ENCODE results near the gene PHLDB2.
A peak's percentile ranks its signal among the peaks of the same experiment; 100 is the strongest.

PHLDB2 gene

DNA sequence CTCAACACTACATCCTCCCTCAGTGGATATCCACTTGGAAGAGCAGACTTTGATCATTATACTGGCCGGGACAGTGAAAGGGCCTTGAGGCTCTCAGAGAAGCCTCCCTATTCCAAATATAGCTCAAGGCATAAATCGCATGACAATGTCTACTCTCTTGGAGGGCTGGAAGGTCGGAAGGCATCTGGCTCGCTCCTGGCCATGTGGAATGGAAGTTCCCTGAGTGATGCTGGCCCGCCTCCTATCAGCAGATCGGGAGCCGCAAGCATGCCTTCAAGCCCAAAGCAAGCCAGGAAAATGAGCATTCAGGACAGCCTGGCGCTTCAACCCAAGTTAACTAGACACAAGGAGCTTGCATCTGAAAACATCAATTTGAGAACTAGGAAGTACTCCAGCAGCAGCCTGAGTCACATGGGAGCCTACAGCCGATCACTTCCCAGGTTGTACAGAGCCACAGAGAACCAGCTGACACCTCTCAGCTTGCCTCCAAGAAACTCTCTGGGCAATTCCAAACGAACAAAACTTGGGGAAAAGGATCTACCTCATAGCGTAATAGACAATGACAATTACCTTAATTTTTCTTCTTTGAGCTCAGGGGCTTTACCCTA, 25.4 kb downstream of the PHLDB2 start:
- no peak for DNase-seq (ENCODE audit: low spot score)

DNA sequence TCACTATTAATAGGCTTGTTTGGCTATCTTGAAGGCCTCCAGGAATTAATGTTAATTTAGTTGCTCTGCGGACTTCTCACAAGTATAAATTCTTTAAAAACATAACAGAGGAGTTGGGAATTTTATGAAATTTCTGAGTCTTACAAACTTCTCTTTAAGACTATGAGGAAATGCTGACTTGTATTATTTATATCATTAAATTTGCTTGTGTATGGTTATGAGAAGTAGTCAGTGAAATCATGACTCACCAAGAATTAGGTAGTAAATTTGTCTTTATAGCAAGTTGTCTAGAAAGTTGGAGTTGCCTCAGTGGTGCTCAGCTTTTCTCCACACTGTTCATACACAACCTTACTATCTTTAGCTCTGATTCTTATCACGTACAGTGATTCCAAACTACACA, 26.5 kb downstream of the PHLDB2 start:
- DNase-seq (ENCODE audit: low spot score) = no peak

DNA sequence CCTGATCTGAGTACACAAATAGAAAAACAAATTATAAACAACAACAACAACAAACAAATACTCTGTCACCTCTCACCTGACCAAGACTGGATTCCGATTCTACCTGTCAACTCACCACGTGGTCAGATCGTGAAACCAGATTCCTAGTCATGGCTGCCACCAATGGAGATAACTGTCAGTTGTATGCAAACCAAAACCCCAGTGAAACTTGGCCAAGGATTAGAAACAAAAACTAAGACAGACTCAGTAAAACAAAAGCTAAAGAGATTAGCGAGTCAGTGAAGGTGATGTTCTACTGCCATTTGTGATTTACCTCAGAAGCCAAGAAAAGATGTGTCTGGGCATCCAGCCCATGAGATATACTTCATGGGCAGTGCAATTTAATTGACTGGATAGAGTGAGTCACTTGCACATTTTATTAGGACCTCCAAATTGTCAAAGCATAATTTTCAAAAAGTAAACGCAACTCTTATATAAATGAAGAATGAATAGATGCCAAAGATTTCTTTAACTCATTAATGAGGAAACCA, 31.1 kb downstream of the PHLDB2 start:
- no peak for DNase-seq (ENCODE audit: low spot score)

DNA sequence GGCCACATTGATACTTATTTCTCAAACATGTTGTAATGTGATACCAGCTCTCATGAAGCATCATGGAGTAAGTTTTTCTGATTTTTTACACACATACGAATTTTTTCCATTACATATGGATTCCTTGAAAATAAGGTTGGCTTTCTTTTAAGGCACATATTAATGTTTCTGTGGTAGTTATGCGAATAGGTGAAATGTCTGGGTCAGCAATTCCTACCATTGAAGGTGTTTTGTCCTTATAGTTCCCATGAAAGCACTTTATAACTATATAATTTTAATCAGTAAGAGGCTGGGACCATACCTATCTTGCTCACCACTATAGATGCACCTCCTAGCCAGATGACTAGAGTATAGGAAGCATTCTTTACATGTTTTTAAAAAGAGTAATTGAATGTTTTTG, 33.0 kb downstream of the PHLDB2 start:
- DNase-seq (ENCODE audit: low spot score) = no peak

DNA sequence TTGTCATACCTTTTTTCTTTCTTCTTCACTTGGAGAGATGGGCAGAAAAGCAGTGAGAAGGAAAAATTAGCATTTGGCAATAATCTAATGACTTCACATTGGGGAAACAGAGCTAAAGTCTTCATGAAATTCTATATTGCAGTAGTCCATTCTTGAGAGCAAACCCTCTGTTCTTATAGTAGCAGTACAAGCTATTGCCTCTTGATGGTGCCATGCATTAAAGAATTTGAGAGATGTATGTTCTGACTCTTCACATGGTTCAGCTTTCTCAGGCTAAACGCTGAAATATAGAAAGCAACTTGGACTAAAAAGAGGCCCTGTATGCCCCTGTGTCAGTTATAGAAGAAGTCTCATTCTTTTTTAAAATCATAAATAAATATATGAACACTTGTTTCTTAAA, 36.0 kb downstream of the PHLDB2 start:
- DNase-seq (ENCODE audit: low spot score) = peak; percentile 35

DNA sequence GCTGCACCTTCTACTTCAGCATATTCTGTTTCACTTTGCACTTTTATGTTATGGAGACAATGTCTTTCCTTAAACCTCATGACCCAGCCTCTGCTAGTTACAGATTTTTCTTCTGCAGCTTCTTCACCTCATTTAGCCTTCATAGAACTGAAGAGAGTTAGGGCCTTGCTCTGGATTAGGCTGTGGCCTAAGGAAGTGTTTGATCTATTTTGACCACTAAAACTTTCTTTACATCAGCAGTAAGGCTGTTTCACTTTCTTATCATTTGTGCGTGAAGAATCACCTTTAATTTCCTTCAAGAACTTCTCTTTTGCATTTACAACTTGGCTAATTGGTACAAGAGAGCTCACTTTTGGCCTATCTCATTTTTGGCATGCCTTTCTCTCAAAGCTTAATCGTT, 40.9 kb downstream of the PHLDB2 start:
- DNase-seq (ENCODE audit: low spot score) = no peak

DNA sequence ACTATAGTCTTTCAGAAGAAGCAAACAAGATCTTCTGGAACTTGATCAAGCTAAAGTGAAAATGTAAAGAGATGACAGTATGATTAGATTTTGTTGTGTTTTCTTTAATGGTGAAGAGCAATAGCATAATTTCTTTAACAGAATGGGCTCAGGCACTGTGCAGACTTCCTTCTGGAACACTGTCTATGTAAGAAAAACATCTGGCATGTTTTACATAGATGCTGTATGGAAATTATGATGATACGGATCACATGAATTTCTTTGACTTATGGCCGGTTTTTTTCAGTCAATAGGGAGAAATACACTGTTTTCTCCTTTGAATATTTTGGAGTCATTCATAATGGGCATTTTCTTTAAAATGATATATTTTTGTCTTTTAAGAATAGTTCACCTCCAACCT, 42.6 kb downstream of the PHLDB2 start:
- DNase-seq (ENCODE audit: low spot score) = no peak

DNA sequence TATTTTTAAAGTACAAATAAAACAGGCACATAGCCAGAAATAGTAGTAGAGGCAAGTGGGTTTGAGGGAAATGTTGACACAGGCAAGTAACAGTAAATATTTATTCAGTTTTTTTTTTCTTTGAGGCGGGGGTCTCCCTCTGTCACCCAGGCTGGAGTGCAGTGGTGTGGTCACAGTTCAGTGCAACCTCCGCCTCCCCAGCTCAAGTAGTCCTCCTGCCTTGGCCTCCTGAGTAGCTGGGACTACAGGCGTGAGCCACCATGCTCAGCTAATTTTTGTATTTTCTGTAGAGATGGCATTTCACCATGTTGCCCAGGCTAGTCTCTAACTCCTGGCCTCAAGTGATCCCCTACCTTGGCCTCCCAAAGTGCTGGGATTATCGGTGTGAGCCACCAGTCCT, 43.5 kb downstream of the PHLDB2 start:
- DNase-seq (ENCODE audit: low spot score) = no peak

DNA sequence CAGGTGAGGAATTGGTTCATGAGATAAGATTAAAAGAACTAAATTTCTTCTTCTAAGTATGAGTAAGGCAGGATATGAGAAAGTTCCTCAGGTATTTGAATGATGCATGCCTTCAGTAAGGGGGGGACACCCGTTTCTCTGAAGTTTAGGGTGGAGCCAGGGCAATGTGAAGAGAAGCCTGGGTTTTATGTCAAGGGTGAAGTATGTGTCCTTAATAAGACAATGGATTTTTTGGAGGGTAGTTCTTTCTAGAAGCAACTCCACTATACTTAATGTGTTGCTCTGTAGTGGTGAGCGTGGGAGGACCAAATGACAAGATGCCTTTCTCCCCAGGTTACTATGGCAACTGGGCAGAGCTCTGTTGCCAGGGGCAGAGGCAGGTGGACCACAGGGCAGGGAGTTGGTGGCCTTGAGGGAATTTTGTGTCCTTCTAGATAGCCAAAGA, 44.0 kb downstream of the PHLDB2 start:
- DNase-seq (ENCODE audit: low spot score) = peak; percentile 86

DNA sequence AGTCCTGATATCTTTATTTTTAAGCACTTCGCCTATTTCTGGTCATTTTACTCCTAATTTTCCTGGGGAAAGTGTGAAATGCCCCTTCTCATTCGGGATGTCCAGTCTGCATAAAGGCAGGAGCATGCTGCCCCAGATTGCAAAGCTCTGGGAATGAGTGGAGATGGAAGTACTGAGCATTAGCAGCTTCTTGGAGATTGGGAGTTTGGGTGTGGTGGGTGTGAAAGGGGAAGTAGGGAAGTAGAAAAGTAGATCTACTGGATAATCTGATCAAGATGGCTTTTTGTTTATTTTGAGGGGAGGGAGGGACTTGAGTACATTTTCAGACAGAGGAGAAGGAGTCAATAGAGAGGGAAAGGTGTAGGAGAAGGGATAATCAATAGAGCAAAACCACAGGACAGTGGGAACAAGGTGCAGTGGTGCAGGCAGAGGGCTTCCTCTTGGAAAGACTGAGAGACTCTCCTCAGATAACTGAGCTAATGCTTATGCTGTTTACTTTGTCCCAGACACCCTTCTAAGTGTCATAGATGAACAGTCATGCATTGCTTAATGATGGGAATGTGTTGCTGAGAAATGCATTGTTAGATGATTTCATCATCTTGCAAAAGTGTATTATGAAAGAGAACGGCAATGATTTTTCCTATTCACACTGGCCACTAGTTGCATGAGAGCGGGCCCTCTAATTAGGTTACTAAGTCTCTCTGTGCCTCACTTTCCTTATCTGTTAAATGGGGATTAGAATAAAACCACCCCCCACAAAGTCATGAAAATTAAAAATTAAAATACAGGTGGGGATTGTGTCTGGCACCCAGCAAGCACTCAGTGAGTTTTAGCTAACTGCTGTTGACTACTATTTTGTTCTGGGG, 45.5 kb downstream of the PHLDB2 start:
- peak; percentile 69 for DNase-seq (ENCODE audit: low spot score)

DNA sequence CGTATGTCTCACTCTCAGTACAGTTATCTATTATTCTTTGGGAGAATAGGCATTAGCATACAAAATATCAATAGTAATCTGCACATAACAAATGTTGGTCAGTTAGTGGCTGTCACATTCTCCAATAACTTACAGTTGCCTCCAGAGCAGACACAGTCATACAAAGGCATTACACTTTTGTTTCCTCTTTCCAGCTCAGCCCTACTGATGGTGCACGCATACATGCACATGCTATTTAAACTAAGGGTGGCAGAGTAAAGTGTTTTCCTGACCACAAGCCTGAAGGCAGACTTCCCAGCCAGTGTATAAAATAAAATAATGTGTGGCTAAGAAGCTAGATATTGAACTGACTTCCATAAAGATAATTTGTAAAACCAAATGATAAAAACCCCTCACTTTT, 47.6 kb downstream of the PHLDB2 start:
- no peak for DNase-seq (ENCODE audit: low spot score)

DNA sequence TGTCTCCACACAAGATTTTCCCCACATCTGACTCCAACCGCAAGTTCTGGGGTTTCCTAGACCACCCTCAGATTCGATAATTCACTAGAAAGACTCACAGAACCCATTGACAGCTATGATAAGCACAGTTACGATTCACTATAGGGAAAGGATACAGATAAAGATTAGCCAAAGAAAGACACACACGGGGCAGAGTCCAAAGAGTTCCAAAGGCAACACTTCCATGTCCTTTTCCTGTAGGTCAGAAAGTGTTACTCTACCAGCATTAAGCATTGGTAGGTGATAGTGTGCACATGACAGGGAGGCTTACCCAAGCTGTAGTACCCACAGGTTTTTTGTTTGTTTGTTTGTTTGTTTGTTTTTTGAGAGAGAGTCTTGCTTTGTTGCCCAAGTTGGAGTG, 48.1 kb downstream of the PHLDB2 start:
- no peak for DNase-seq (ENCODE audit: low spot score)

DNA sequence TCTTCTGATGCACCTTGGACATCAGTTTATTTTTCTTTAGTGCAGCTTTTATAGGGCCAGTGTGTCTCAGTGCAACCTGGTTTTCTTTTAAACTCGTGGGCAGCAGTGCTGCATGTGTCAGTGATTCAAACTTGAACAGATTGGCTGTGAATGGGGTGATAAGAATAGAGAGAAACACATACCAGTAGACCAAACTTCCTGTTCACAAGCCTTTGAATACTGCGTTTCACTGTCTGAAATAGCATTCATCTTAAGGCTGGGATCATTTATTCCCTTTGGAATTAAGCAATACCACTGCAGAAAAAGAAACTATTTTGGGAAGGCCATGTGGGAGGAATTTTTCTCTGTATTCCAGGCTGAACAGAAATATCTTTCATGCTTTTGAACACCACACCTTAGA, 51.7 kb downstream of the PHLDB2 start:
- peak; percentile 25 for DNase-seq (ENCODE audit: low spot score)

DNA sequence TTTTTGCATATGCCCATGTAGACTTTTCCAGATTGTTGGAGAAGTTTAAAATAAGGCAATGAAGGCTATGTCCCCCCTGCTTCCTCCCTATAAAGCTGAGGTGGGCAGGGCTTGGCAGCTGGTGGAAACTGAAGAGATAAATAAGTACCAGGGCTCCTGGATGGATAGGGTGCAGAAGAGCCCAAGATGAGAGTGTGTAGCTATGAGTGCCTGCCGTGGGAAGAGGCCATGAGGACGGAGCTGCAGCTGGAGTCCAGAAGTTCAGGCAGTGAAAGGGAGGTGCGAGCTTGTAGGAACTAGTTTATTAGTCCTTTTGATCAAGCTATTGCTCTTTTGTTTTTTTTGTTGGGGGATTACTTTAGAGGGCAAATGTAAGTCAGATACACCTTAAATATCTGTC, 52.4 kb downstream of the PHLDB2 start:
- DNase-seq (ENCODE audit: low spot score) = no peak

DNA sequence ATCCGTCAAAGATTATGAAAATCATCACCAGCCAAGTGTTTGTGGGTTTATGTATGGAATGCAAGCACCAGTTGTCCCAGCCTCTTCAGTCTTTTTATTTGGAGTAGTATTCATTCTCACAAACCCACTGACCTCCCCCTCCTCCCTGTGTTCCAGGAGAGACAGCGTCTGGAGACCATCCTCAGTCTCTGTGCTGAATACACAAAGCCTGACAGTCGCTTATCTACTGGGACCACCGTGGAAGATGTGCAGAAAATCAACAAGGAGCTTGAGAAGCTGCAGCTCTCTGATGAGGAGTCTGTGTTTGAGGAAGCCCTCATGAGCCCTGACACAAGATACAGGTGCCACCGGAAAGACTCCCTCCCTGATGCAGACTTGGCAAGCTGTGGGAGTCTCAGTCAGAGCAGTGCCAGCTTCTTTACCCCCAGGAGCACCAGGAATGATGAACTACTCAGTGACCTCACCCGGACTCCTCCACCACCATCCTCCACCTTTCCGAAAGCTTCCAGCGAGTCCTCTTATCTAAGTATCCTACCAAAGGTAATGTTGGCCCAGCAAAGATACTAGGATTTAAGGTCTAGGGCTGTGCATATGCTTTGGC, 54.2 kb downstream of the PHLDB2 start:
- no peak for DNase-seq (ENCODE audit: low spot score)

DNA sequence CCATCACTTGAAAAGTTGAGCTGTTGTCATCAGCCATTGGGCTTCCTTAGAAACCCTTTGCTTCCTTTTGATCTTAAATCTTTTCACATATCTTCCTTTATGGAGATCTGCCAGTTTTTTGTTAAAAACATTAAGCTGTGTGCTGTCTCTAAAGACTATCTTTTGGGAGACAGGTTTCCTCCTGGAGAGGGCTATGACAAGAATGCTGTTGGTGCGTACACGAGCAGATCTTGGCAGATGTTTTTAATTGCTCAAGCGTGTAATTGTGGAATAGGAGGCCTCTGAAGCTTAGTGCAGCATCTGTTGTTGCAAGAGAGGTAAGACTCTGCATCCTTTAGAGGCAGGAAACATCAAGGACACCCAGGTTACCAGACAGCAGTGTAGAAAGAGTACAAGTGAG, 56.8 kb downstream of the PHLDB2 start:
- no peak for DNase-seq (ENCODE audit: low spot score)

DNA sequence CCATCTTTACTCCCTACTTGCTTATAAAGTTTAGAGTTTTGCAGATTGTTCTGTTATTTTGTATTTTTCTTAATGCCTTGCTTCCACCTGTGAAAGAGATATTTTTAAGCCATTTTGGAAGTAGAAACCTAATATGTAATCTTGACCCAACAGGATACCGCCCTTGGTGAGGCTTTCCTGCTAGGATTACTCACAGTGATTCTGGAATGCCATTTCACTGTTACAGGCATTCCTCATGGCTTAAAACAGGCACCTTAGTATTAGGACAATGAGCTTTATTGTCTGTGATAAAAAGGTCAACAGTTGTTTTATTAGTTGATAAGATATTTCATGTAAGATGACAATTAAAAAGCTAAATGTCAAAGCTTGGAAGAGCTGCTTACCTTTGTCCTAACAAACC, 58.2 kb downstream of the PHLDB2 start:
- DNase-seq (ENCODE audit: low spot score) = peak; percentile 53

DNA sequence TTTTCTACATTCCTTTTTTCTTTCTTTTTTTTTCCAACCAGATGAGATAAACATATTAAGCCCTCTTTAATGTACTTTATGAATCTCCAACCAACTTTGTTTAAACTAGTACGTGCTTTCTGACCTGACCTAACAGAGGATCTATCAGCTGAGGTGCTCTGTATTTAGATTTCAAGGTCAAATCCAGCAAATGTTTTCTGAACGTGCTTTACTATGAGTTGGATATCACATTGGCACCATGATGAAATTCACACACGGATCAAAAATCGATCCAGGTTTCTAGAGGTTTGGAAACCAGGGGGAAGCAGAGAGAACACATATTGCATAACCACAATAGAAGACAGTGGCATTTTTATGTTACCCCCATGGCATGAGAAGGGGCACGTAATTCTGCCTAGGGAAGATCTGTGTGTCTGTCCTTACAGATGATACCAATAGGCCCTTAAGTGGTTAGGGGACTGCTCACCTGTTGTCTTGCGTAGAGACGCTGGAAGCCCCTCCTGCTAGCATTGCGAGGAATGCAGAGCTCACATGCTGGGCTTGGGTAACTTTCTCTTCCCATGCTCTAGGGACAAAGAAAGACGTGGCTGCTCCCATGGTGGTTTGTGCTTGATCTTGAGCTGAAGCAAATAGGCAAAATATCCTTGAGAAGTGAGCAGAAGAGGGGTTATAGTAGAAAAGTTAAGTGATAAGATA, 60.5 kb downstream of the PHLDB2 start:
- no peak for DNase-seq (ENCODE audit: low spot score)

DNA sequence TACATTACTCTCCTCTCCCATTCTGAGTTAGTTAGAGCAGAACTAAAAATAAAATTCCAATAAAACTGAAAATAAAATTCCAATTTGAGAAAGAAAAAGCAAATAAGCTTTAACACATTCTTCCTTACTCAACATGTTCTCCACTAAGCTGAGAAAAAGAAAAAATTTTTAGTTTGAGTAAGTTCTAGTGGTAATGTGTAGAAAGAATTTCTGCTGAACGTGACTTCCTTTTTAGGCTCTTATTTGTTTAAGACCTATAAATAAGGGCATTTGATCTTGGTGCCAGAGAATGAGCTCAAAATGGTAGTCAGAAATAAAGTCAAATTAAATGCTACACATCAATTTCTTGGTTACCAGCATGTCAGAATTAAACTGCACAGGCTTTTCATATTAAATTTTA, 62.1 kb downstream of the PHLDB2 start:
- DNase-seq (ENCODE audit: low spot score) = no peak

DNA sequence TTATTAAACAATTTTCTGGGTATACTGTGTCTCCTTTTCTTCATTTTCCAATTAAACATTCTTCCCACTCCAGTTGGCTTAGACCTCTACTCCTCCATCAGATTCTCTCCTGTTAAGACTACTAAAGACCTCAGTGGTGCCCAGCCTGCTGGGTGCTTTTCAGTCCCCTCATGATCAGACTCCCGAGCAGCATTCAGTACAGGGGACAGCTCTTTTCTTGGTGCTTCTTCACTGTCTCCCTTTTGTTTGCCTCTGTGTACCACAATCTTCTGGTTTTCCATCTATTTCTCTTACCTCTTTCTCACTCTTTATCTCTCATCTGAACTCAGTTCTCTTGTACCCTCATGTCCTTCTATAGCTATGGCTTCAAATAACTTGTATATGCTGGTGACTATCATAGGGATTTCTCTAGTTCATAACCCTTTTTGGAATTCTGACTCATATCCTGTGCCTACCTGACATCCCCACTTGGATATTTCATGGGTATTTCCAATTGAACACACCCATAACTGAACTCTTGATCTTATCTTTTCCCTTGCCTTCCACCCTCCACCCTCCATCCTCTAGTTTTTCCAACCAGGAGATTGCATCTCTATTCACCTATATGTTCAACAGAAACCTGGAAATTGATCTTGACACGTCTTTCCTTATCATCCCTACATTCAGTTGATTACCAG, 64.2 kb downstream of the PHLDB2 start:
- peak; percentile 77 for DNase-seq (ENCODE audit: low spot score)

DNA sequence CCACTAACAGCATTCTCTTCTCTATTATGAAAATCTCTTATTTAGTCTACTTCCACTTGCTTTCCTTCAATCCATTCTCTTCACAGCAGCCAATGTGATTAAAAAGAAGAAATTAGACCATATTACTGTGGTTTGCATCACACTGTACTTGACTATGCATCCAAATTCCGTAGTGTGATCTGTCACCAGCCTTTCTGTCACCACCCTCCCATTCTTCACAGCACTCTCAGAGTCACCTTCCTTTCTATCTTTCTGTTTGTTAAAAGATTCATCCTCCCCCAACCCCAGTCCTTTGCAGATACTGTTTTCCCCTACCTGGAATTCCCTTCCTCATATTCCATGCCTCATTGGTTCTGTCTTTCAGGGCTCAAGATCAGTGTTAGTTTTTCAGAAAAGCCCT, 64.7 kb downstream of the PHLDB2 start:
- peak; percentile 53 for DNase-seq (ENCODE audit: low spot score)

DNA sequence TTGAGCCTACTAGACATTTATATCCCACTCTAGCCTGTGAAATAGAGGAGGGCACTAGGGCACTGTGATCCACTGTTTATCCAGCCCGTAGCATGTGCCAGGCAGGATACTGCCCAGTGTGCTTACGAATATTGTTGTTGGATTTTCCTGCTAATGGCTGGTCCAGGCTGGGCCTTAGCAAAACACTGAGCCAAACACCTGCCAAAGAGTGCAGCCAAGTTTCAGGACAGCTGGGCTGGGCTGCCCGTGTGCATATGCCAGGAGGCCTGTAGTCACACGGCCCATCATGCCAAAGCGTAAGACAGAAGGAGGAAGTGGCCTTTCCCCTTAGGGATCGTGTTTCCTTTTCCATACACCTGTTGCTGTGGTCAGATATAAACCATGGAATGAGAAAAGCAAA, 65.2 kb downstream of the PHLDB2 start:
- peak; percentile 18 for DNase-seq (ENCODE audit: low spot score)
